HCT116 (cell line): ENCODE measurements around the gene AFAP1. TPM values are rescaled to one million over a fixed set of nuclear protein-coding genes. Genes with fewer than 3 reads are reported as not detected.

ENCODE experiments used
- ATAC-seq: fragments of 200-7000 bp; cut with Tn5 transposase; 2 replicates; pipeline ENCODE4 v1.9.1; 2020; ENCODE audit warnings: mild to moderate bottlenecking, moderate library complexity
- BruUV-seq: library from RNA; stranded (reverse); fragments of 400-500 nt; replicated peaks from 2 replicates; lab custom pipeline; 2021; lab: Mats Ljungman, UMichigan
- CTCF ChIA-PET: fragments of 300-600 bp; sonication (Branson Sonifier 250); formaldehyde crosslinking; loops from one replicate; lab custom pipeline; 2021; ENCODE audit warnings: antibody characterized with exemption; lab: Charles Lee
- POLR2A ChIA-PET: fragments of 300-600, 350-600 bp; sonication (Branson Sonifier 250); formaldehyde crosslinking; loops from one replicate; lab custom pipeline; 2021; ENCODE audit warnings: antibody characterized with exemption; lab: Charles Lee
- RAD21 ChIA-PET, 2 experiments: fragments of 300-600 bp; sonication (Branson Sonifier 250); formaldehyde crosslinking; loops; one replicate each; lab custom pipeline; 2023; ENCODE audit warnings: low total read pairs in 2 of 2; ENCODE audit not compliant: uncharacterized antibody in 2 of 2, unreplicated experiment in 2 of 2, low non-redundant PET in 1 of 2; lab: Charles Lee
- DNase-seq: peaks from one replicate; pipeline ENCODE4 v3.0.0-alpha.2; 2010; ENCODE audit warnings: low read depth, low spot score
- H2AFZ ChIP-seq: fragments of 200-600 bp; shearing (Covaris generic), sonication (generic); 2 replicates; pipeline ENCODE4 v1.6.1; 2017; ENCODE audit warnings: low read depth, mixed run types, mixed read lengths, antibody characterized with exemption, low read length; ENCODE audit not compliant: poor library complexity, severe bottlenecking
- H3K27ac ChIP-seq: 2 replicates; pipeline ENCODE4 v1.5.1; 2012; ENCODE audit warnings: low read depth, low read length
- H3K27me3 ChIP-seq: fragments of 200-600 bp; sonication (generic); 2 replicates; pipeline ENCODE4 v1.6.1; 2016; ENCODE audit warnings: mixed run types, low read length, mixed read lengths; ENCODE audit not compliant: insufficient read depth
- H3K36me3 ChIP-seq, 2 experiments: fragments of 200-500 bp in 1 of 2; fragments of 200-600 bp in 1 of 2; sonication (Bioruptor generic) in 1 of 2; sonication (generic) in 1 of 2; 2 replicates each; pipeline versions ENCODE4 v1.5.1 to v1.6.1; 2014 to 2016; ENCODE audit warnings: low read length in 2 of 2, inconsistent platforms in 1 of 2, mixed read lengths in 1 of 2, mixed run types in 1 of 2; ENCODE audit not compliant: insufficient read depth in 2 of 2, control insufficient read depth in 1 of 2
- H3K4me1 ChIP-seq, 2 experiments: fragments of 200-600 bp in 1 of 2; sonication (generic) in 1 of 2; 2 replicates each; pipeline versions ENCODE4 v1.5.1 to v1.6.1; 2012 to 2017; ENCODE audit warnings: low read length in 2 of 2, inconsistent platforms in 1 of 2, mild to moderate bottlenecking in 1 of 2, mixed read lengths in 1 of 2, mixed run types in 1 of 2, moderate library complexity in 1 of 2; ENCODE audit not compliant: insufficient read depth in 2 of 2, control insufficient read depth in 1 of 2
- H3K4me2 ChIP-seq: fragments of 200-600 bp; sonication (generic); 2 replicates; pipeline ENCODE4 v1.6.1; 2017; ENCODE audit warnings: mixed run types, low read length, mixed read lengths
- H3K4me3 ChIP-seq, 2 experiments: fragments of 200-600 bp in 1 of 2; sonication (generic) in 1 of 2; replicated peaks in 1 of 2; 2 replicates each; pipeline ENCODE4 v1.5.1; 2011 to 2016; ENCODE audit warnings: low read length in 2 of 2, control low read depth in 1 of 2, low read depth in 1 of 2, mild to moderate bottlenecking in 1 of 2, mixed read lengths in 1 of 2, mixed run types in 1 of 2
- H3K79me2 ChIP-seq: fragments of 200-600 bp; sonication (generic); 2 replicates; pipeline ENCODE4 v1.6.1; 2017; ENCODE audit warnings: mild to moderate bottlenecking, mixed run types, low read length, moderate library complexity, mixed read lengths; ENCODE audit not compliant: insufficient read depth
- H3K9ac ChIP-seq: fragments of 200-600 bp; sonication (generic); 2 replicates; pipeline ENCODE4 v1.6.1; 2016; ENCODE audit warnings: low read length, mixed read lengths
- H3K9me2 ChIP-seq: fragments of 200-600 bp; sonication (generic), shearing (Covaris generic); 2 replicates; pipeline ENCODE4 v1.6.1; 2017; ENCODE audit warnings: mixed run types, mild to moderate bottlenecking, moderate library complexity; ENCODE audit not compliant: insufficient read depth
- H3K9me3 ChIP-seq, 2 experiments: fragments of 200-500 bp in 1 of 2; fragments of 200-600 bp in 1 of 2; sonication (Bioruptor generic) in 1 of 2; sonication (generic) in 1 of 2; 2 replicates each; pipeline ENCODE4 v1.6.1; 2014 to 2017; ENCODE audit warnings: low read length in 2 of 2, mixed read lengths in 2 of 2, inconsistent platforms in 1 of 2, low read depth in 1 of 2, mild to moderate bottlenecking in 1 of 2, mixed run types in 1 of 2, moderate library complexity in 1 of 2; ENCODE audit not compliant: control insufficient read depth in 1 of 2, insufficient read depth in 1 of 2
- H4K20me1 ChIP-seq: fragments of 200-600 bp; sonication (generic), shearing (Covaris generic); 2 replicates; pipeline ENCODE4 v1.6.1; 2017; ENCODE audit warnings: mixed run types, mild to moderate bottlenecking, moderate library complexity; ENCODE audit not compliant: insufficient read depth
- EGR1 ChIP-seq: IDR thresholded peaks from 2 replicates; pipeline ENCODE4 v1.6.1; 2012; ENCODE audit warnings: low read depth
- ELF1 ChIP-seq: IDR thresholded peaks from 2 replicates; pipeline ENCODE4 v1.6.1; 2012; ENCODE audit warnings: low read depth, borderline replicate concordance
- FOSL1 ChIP-seq: IDR thresholded peaks from 2 replicates; pipeline ENCODE4 v1.6.1; 2012; ENCODE audit warnings: low read depth
- JUND ChIP-seq: IDR thresholded peaks from 2 replicates; pipeline ENCODE4 v1.6.1; 2012
- POLR2A ChIP-seq: IDR thresholded peaks from 2 replicates; pipeline ENCODE4 v1.7.0; 2011; ENCODE audit warnings: borderline replicate concordance; ENCODE audit not compliant: insufficient read depth, insufficient read length; ENCODE audit errors: extremely low read depth
- TCF7L2 ChIP-seq: IDR thresholded peaks from 2 replicates; pipeline ENCODE4 v1.7.0; 2011; ENCODE audit warnings: borderline replicate concordance, inconsistent platforms; ENCODE audit not compliant: insufficient read depth, insufficient read length; ENCODE audit errors: extremely low read depth
- ZFX ChIP-seq: fragments of 450-650 bp; IDR thresholded peaks from 2 replicates; pipeline ENCODE4 v1.6.1; 2017
- ZNF274 ChIP-seq: fragments of 200-500 bp; sonication (Bioruptor generic); IDR thresholded peaks from 2 replicates; pipeline ENCODE4 v1.6.1; 2014; ENCODE audit warnings: mild to moderate bottlenecking, low read depth, low read length, inconsistent platforms
- intact Hi-C: fragments of 100-400 bp; cut with micrococcal nuclease; formaldehyde crosslinking; loops from 2 replicates; pipeline ENCODE4 v1.10.0; 2022
- total RNA-seq: library from RNA; stranded (reverse); gene quantifications from one replicate; pipeline ENCODE4 v1.2.1, GENCODE V29; 2021; ENCODE audit not compliant: unreplicated experiment
- TF ChIP-seq, protein P1 (sequence below): IDR thresholded peaks from 2 replicates; pipeline ENCODE4 v1.6.1; 2011; ENCODE audit warnings: mild to moderate bottlenecking, low read length, moderate library complexity; ENCODE audit not compliant: insufficient replicate concordance; ENCODE audit errors: extremely low read depth
- TF ChIP-seq, protein P2 (sequence below): IDR thresholded peaks from 2 replicates; pipeline ENCODE4 v1.6.1; 2012
- TF ChIP-seq, protein P3 (sequence below), 3 experiments: fragments of 200-600 bp in 1 of 3; sonication (generic) in 1 of 3; IDR thresholded peaks in 2 of 3; conservative IDR thresholded peaks in 1 of 3; 2 replicates each; pipeline ENCODE4 v1.5.1; 2012 to 2017; ENCODE audit warnings: low read depth in 2 of 3, low read length in 2 of 3, antibody characterized with exemption in 1 of 3, borderline replicate concordance in 1 of 3, control low read depth in 1 of 3, mild to moderate bottlenecking in 1 of 3, mixed read lengths in 1 of 3, mixed run types in 1 of 3, moderate library complexity in 1 of 3; ENCODE audit not compliant: insufficient read depth in 1 of 3
- TF ChIP-seq, protein P4 (sequence below): IDR thresholded peaks from 2 replicates; pipeline ENCODE4 v1.6.1; 2012

The AFAP1 gene
- total RNA-seq, 1 experiment from 2014 or later = 19.4 TPM

DNA sequence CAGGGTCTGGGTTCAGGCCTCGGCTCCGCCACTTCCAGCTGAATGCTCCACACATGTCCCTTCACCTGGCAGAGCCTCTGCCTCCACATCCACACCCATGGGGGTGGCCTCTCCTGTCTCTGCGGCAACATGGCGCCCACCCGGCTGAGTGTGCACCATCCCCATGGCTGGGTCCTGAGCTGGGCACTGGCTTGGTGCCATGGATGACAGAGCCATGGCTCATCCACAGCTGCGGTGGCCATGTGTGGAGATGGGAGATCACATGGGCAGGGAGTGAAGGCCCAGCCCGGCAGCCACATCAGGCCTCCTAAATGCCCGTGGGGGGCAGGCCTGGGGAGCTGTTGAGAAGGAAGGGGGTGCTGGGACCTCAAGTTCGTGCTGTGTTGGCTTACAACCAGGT is 213.7 kb downstream of the AFAP1 start:
- Histone ChIP-seq H3K27ac (no peak overlapping the region), H3K36me3 (no peaks in the 10 kb centered on the region), H3K4me3 (no peak overlapping the region), H3K79me2 (no peaks in the 10 kb centered on the region), H2AFZ (no peak overlapping the region)
- BruUV-seq = no TSS peak
- TF ChIP-seq, protein P1, sequence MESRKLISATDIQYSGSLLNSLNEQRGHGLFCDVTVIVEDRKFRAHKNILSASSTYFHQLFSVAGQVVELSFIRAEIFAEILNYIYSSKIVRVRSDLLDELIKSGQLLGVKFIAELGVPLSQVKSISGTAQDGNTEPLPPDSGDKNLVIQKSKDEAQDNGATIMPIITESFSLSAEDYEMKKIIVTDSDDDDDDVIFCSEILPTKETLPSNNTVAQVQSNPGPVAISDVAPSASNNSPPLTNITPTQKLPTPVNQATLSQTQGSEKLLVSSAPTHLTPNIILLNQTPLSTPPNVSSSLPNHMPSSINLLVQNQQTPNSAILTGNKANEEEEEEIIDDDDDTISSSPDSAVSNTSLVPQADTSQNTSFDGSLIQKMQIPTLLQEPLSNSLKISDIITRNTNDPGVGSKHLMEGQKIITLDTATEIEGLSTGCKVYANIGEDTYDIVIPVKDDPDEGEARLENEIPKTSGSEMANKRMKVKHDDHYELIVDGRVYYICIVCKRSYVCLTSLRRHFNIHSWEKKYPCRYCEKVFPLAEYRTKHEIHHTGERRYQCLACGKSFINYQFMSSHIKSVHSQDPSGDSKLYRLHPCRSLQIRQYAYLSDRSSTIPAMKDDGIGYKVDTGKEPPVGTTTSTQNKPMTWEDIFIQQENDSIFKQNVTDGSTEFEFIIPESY = no peak
- 0 out of 2 replicates have a peak, but pooled peaks have one; percentile 22 for TF ChIP-seq FOSL1
- TF ChIP-seq, protein P2, sequence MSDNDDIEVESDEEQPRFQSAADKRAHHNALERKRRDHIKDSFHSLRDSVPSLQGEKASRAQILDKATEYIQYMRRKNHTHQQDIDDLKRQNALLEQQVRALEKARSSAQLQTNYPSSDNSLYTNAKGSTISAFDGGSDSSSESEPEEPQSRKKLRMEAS = no peak
- TF ChIP-seq, all 23 proteins: peak for 1
- ATAC-seq (no peak; the same call in 1 of the 2 replicates), DNase-seq (no peak)
- Histone ChIP-seq H3K9me2 (no peaks in the 10 kb centered on the region), H3K9me3 (no peaks in the 10 kb centered on the region; a peak in 1 of 4 replicates), H4K20me1 (no peaks in the 10 kb centered on the region), H3K9ac (no peak overlapping the region), H3K4me2 (no peak overlapping the region), H3K27me3 (no peaks in the 10 kb centered on the region), H3K4me1 (peaks cover 0 to 3% of the 10 kb centered on the region in 2 experiments; a peak in 1 of 4 replicates)
- ChIA-PET CTCF (no interaction called here), POLR2A (no interaction called here), RAD21 (no interaction called here)
- intact Hi-C loops = no loop called here

DNA sequence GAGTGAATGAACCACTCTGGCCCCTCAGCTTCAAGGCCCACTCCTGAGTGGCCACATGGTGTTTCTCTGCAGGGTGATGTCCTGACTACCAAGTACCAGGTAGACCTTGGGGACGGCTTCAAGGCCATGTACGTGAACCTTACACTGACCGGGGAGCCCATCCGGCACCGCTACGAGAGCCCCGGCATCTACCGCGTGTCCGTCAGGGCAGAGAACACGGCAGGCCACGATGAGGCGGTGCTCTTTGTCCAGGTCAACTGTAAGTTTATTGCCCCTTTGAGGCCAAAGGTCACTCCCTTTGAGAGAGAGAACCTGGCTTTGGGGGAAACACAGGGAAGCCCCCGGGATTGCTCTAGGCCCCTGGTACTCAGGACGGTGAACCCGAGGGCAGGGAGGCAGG is 216.0 kb downstream of the AFAP1 start:
- Histone ChIP-seq H3K4me3 (no peak overlapping the region), H3K36me3 (no peaks in the 10 kb centered on the region), H3K4me2 (no peak overlapping the region), H3K79me2 (no peaks in the 10 kb centered on the region), H3K27ac (no peak overlapping the region), H2AFZ (no peak overlapping the region), H3K4me1 (peaks cover 0 to 3% of the 10 kb centered on the region in 2 experiments; a peak in 1 of 4 replicates), H3K9ac (no peak overlapping the region), H3K27me3 (no peaks in the 10 kb centered on the region), H4K20me1 (no peaks in the 10 kb centered on the region), H3K9me3 (no peaks in the 10 kb centered on the region; a peak in 1 of 4 replicates), H3K9me2 (no peaks in the 10 kb centered on the region)
- intact Hi-C loops = no loop called here
- ATAC-seq = no peak
- RAD21 ChIA-PET = no interaction called here
- BruUV-seq = no TSS peak
- POLR2A ChIA-PET = no interaction called here
- CTCF ChIA-PET = no interaction called here
- no peak for DNase-seq
- TF ChIP-seq ZFX (no peak), EGR1 (no peak), TCF7L2 (no peak), ZNF274 (no peak), FOSL1 (no peak), JUND (no peak), ELF1 (no peak), POLR2A (no peak)
- TF ChIP-seq, protein P3, sequence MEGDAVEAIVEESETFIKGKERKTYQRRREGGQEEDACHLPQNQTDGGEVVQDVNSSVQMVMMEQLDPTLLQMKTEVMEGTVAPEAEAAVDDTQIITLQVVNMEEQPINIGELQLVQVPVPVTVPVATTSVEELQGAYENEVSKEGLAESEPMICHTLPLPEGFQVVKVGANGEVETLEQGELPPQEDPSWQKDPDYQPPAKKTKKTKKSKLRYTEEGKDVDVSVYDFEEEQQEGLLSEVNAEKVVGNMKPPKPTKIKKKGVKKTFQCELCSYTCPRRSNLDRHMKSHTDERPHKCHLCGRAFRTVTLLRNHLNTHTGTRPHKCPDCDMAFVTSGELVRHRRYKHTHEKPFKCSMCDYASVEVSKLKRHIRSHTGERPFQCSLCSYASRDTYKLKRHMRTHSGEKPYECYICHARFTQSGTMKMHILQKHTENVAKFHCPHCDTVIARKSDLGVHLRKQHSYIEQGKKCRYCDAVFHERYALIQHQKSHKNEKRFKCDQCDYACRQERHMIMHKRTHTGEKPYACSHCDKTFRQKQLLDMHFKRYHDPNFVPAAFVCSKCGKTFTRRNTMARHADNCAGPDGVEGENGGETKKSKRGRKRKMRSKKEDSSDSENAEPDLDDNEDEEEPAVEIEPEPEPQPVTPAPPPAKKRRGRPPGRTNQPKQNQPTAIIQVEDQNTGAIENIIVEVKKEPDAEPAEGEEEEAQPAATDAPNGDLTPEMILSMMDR (IDR thresholded peaks at IDR 0.05 in 2 of 3, conservative IDR thresholded peaks at IDR 0.05 in 1 of 3; ENCODE audit: borderline replicate concordance in 1 of 3, insufficient read depth in 1 of 3, low read depth in 2 of 3, low read length in 2 of 3) = no peak
- TF ChIP-seq, protein P4, sequence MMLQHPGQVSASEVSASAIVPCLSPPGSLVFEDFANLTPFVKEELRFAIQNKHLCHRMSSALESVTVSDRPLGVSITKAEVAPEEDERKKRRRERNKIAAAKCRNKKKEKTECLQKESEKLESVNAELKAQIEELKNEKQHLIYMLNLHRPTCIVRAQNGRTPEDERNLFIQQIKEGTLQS = no peak
